DMS153 (cell line): ENCODE results near the gene OR1I1.

Source experiments
- DNase-seq: peaks from one replicate; lab custom pipeline; 2025; lab: John Stamatoyannopoulos, UW

OR1I1 gene

GRCh38 chr19:15098460-15098859, 16.4 kb downstream of the OR1I1 start:
- DNase-seq, result no peak

DNA sequence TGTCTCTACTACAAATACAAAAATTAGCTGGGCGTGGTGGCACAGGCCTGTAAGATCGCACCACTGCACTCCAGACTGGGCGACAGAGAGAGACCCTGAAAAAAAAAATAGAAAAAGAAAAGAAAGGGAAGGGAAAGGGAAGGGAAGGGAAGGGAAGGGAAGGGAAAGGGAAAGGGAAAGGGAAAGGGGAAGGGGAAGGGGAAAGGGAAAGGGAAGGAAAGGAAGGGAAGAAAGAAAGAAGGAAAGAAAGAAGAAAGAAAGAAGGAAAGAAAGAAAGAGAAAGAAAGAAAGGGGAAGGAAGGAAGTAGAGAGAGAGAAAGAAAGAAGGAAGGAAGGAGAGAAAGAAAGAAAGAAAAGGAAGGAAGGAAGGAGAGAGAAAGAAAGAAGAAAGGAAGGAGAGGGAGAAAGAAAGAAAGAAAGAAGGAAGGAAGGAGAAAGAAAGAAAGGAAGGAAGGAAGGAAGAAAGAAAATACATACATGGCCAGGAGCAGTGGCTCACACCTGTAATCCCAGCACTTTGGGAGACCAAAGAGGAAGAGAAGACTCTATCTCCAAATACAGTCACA, 17.1 kb downstream of the OR1I1 start:
- DNase-seq, result no peak

DNA sequence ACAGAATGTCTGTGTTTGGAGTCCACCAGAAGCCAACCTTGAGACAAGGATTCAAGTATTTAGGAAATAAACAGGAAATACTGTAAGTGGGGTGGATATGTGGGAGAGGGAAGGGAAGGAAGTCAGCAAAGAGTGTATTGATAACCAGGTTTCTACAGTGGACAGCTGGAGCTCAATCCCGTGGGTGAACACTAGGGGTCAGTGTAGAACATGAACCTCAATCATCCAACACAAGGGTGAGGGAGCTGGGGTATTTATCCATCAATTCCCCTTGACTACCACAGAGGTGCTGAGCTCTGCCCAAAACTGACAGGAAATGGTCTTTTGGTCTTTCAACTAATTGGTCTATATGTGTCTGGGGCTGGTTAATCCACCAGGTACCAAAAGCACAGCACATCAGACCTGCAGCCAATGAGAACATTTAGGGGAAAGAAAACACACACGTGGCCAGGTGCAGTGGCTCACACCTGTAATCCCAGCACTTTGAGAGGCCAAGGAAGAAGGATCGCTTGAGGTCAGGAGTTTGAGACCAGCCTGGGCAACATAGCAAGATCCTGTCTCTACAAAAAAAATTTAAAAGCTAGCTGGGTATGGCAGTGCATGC, 19.6 kb downstream of the OR1I1 start:
- no peak for DNase-seq

GRCh38 chr19:15104003-15104402, 22.0 kb downstream of the OR1I1 start:
- DNase-seq, result no peak

DNA sequence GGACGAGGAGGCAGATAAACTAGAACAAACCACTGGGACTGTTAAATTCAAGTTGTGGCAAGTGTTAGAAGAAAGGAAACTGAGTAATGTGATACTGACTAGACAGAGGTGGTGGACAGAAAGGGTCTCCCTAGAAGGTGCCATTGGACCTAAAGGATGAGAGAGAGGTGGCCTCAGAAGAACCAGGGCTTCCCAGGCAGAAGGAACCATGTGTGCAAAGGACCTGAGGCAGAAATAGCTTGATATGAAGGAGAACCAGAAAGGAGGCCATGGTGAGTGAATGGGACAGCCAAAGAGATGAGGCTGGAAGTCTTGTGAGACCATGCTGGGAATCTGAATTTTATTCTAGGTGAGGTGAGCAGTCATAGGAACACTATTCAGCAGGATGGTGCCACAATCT, 22.4 kb downstream of the OR1I1 start:
- DNase-seq, result no peak

DNA sequence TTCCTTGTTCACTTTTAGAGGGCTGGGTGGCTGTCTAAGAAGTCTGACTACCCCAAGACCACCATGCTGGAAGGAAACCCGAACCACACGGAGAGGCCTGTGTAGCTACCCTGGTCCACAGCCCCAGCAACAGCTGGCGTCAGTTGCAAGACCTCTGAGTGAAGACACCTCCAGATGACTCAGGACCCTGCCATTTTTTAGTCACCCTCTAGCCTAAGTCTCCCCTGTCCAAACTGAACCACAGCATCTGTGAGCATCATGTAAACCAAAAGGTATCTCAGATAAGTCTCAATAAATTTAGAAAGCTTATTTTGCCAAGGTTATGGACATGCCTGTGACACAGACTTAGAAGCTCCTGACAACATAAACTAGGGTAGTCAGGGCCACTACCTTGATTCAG, 23.0 kb downstream of the OR1I1 start:
- DNase-seq, result no peak

- DNase-seq, result no peak
These were observed 25.3 kb downstream of the OR1I1 start, which contains the start of gene SYDE1 for GRCh38 chr19:15107061-15108010. Gene SYDE1 (plus strand): TSS chr19:15107401. CDS start chr19:15107434, 33 bp downstream.

DNA sequence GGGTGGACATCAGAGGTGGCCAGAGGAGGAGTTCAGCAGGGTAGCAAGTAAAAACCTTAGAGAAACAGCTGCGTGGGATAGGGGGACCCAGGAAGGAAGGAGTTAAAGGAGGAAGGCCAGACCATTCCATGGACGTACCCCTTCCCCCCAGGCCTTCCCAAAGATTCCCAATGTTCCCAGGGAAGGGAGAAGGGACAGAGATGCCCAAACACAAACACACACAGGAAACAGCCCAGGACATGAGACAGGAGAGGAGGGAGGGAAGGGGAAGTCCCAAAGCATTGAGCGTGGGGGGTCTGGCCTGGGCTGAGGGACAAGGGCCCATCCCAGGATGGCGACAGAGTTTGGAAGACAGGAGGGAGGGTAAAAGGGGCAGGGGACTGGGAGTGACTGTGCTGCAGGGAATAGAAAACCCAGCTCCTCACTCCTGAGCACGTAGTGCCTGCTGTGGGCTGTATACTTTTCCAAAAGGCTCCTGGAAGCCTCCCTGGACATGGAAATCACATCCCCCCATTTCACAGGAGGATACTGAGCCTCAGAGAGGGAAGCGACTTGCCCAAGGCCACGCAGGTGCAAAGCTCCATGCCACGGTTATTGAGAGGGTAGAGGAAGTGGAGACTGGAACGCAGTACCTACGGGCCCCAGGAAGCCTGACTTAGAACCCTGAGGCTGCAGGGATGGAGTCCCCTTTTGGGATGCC, 26.3 kb downstream of the OR1I1 start:
- DNase-seq, result no peak

GRCh38 chr19:15108845-15109767, 27.1 kb downstream of the OR1I1 start:
- no peak for DNase-seq

DNA sequence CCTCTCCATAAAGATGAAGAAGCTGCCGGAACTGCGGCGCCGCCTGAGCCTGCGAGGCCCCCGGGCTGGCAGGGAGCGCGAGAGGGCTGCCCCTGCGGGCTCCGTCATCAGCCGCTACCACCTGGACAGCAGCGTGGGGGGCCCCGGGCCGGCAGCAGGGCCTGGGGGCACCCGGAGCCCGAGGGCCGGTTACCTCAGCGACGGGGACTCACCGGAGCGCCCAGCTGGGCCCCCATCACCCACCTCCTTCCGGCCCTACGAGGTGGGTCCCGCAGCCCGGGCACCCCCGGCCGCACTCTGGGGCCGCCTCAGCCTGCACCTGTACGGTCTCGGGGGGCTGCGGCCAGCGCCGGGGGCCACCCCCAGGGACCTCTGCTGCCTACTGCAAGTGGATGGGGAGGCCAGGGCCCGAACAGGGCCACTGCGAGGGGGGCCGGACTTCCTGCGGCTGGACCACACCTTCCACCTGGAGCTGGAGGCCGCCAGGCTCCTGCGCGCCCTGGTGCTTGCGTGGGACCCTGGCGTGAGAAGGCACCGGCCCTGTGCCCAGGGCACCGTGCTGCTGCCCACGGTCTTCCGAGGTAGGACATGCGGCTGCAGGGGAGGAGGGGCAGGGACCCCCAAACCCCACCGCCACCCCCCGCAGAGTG, 27.9 kb downstream of the OR1I1 start:
- no peak for DNase-seq

- DNase-seq, result no peak
These were observed 28.4 kb downstream of the OR1I1 start for GRCh38 chr19:15110418-15110815.

GRCh38 chr19:15111758-15112157, 29.7 kb downstream of the OR1I1 start:
- no peak for DNase-seq

- DNase-seq, result no peak
These were observed 30.4 kb downstream of the OR1I1 start for GRCh38 chr19:15112385-15112784.

DNA sequence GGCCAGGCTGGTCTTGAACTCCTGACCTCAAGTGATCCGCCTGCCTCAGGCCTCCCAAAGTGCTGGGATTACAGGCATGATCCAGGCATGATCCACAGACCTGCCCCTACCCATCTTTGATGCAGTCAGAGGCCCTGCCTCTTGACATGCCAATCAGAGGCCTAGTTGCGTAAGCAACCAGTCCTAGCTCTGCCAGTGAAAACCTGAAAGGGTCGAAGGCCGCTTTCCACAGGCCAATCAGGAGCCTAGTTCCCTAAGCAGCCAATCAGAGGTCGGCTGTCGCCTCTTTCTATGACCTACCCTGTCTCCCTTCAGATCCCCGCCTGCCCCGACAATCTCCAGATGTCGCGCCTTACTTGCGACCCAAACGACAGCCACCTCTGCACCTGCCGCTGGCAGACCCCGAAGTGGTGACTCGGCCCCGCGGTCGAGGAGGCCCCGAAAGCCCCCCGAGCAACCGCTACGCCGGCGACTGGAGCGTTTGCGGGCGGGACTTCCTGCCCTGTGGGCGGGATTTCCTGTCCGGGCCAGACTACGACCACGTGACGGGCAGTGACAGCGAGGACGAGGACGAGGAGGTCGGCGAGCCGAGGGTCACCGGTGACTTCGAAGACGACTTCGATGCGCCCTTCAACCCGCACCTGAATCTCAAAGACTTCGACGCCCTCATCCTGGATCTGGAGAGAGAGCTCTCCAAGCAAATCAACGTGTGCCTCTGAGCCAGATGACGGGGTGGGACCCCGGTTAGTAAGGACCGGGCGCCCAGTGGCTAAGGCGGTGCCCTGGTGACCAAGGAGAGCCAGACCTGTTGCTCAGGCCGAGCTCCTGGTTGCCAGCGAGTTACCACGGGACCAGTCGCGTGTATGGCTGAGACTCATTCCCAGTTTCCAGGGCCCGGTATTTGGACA, 31.5 kb downstream of the OR1I1 start:
- DNase-seq, result no peak

GRCh38 chr19:15114153-15114540, 32.1 kb downstream of the OR1I1 start:
- DNase-seq, result no peak

DNA sequence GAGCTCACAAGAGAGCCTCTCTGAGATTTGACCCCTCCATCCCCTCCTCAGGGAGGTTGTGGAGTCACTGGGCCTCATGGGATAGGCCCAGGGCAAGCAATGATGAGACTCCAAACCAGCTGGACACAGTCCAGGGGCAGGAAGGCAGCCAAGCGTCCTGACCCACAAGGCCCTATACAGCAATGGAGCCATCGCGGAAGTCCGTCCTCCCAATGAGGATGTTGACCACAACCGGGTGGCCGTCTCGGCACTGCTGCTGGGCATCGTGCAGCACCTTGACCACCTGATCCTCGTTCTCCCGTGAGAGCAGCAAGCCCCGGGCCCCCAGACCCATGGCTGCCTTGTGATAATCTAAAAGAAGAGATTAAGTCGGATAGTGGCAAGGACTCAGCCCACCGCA, 33.1 kb downstream of the OR1I1 start:
- DNase-seq, result no peak

- DNase-seq, result no peak
These were observed 34.0 kb downstream of the OR1I1 start for GRCh38 chr19:15115762-15116615.

- no peak for DNase-seq
These were observed 34.8 kb downstream of the OR1I1 start for GRCh38 chr19:15116856-15117255.

DNA sequence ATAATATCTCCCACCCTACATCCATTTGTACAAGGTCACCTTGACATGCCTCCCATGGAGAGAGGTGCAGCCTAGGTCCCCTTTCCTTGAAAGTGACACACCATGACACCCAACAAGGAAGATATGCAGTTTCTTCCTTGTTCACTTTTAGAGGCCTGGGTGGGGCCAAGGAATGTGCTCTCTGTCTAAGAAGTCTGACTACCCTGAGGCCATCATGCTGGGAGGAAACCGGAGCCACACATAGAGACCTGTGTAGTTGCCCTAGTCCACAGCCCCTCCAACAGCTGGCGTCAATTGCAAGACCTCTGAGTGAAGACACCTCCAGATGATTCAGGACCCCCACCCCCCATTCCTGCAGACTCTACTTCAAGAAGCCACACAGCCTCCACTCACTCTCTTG, 36.2 kb downstream of the OR1I1 start:
- DNase-seq, result no peak
